ENCODE data around the gene TMEM145. TPM values are rescaled to one million over a fixed set of nuclear protein-coding genes. Genes with fewer than 3 reads are reported as not detected.
A peak's percentile ranks its signal among the peaks of the same experiment; 100 is the strongest.

TMEM145 gene
- total RNA-seq, 4 donors from 2014 or later = 0.87 TPM; not detected in 3

DNA sequence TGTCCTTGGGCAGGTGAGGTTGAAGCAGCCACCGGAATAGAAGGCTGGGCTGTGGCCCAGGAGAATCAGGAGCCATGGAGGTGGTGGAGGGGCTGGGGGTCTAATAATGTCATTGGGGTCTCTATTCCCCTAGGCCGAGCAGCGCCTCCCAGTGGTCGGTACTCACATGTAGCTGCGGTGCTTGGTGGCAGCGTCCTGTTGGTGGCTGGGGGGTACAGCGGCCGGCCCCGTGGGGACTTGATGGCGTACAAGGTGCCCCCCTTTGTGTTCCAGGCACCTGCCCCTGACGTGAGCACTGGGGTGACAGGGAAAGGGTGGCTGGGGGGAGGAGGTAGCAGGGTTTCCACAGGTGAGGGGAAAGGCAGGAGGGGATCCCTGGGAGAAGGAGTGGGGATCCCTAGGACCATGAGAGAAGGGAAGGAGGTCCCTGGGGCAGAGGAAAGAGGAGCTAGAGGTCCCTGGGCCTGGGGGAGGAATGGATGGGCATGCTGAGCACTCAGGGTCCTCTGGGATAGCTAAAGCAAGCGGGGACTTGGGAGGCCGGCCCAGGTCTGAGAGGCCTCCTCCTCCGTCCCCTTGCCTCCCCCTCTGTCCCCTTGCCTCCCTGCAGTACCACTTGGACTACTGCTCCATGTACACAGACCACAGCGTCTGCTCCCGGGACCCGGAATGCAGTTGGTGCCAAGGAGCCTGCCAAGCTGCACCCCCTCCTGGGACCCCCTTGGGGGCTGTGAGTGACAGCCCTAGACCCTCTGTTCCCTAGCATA is 30.4 kb downstream of the TMEM145 start:
- ATAC-seq = no peak
- no peak for TF ChIP-seq POLR2A (IDR thresholded peaks at IDR 0.05)
- TF ChIP-seq, protein P1, sequence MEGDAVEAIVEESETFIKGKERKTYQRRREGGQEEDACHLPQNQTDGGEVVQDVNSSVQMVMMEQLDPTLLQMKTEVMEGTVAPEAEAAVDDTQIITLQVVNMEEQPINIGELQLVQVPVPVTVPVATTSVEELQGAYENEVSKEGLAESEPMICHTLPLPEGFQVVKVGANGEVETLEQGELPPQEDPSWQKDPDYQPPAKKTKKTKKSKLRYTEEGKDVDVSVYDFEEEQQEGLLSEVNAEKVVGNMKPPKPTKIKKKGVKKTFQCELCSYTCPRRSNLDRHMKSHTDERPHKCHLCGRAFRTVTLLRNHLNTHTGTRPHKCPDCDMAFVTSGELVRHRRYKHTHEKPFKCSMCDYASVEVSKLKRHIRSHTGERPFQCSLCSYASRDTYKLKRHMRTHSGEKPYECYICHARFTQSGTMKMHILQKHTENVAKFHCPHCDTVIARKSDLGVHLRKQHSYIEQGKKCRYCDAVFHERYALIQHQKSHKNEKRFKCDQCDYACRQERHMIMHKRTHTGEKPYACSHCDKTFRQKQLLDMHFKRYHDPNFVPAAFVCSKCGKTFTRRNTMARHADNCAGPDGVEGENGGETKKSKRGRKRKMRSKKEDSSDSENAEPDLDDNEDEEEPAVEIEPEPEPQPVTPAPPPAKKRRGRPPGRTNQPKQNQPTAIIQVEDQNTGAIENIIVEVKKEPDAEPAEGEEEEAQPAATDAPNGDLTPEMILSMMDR (IDR thresholded peaks at IDR 0.05 in 4 of 5, conservative IDR thresholded peaks at IDR 0.05 in 1 of 5) = no peak
- in situ Hi-C loops (cut with MboI; ENCODE audit: low sequenced_read_pairs in 4 of 4) = loop anchor here in 1 of 4 donors (25.0 kb wide), 1 partner anchor 231 kb away; no protein-coding TSS in a partner anchor

DNA sequence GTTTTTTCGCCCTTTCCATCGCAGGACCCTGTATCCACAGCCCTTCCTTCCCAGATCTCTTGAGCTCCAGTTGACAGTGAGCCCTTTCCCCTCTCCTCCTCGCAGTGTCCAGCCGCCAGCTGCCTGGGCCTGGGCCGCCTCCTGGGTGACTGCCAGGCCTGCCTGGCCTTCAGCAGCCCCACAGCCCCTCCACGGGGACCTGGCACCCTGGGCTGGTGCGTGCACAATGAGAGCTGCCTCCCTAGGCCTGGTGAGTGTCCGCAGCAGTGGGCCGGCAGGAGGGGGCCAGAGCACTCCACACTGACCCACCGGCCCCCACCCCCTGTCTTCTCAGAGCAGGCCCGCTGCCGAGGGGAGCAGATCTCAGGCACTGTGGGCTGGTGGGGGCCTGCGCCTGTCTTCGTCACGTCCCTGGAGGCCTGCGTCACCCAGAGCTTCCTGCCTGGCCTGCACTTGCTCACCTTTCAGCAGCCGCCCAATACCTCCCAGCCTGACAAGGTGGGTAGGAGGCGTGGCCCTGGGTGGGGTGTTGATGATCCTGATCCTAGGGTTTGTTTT is 31.3 kb downstream of the TMEM145 start:
- Histone ChIP-seq H3K27ac (no peak overlapping the region), H3K9me3 (no peaks in the 10 kb centered on the region), H3K4me3 (no peak overlapping the region), H3K4me1 (peaks cover 0 to 7% of the 10 kb centered on the region in 2 donors), H3K27me3 (no peaks in the 10 kb centered on the region), H3K36me3 (peaks cover 0 to 46% of the 10 kb centered on the region in 2 donors)
- in situ Hi-C loops (cut with MboI; ENCODE audit: low sequenced_read_pairs in 4 of 4) (loop anchor here in 1 of 4 donors (25.0 kb wide), 1 partner anchor 232 kb away; no protein-coding TSS in a partner anchor), intact Hi-C loops (cut with DNase I; ENCODE audit: low total_unique reads) (no loop called here)
- ATAC-seq (no peak), DNase-seq (no peak)
- TF ChIP-seq POLR2A (IDR thresholded peaks at IDR 0.05) = no peak
- TF ChIP-seq, protein P1 (IDR thresholded peaks at IDR 0.05 in 4 of 5, conservative IDR thresholded peaks at IDR 0.05 in 1 of 5) = no peak

More for the DNA sequence above, 30.4 kb downstream of the TMEM145 start:
- no peak for DNase-seq
- H3K27me3 ChIP-seq = no peaks in the 10 kb centered on the region
- peaks cover 0 to 42% of the 10 kb centered on the region in 2 donors for H3K36me3 ChIP-seq
- H3K4me3 ChIP-seq = no peak overlapping the region
- intact Hi-C loops (cut with DNase I; ENCODE audit: low total_unique reads) = no loop called here
- H3K9me3 ChIP-seq = no peaks in the 10 kb centered on the region
- no peak overlapping the region for H3K27ac ChIP-seq
- peaks cover 0 to 7% of the 10 kb centered on the region in 2 donors for H3K4me1 ChIP-seq

DNA sequence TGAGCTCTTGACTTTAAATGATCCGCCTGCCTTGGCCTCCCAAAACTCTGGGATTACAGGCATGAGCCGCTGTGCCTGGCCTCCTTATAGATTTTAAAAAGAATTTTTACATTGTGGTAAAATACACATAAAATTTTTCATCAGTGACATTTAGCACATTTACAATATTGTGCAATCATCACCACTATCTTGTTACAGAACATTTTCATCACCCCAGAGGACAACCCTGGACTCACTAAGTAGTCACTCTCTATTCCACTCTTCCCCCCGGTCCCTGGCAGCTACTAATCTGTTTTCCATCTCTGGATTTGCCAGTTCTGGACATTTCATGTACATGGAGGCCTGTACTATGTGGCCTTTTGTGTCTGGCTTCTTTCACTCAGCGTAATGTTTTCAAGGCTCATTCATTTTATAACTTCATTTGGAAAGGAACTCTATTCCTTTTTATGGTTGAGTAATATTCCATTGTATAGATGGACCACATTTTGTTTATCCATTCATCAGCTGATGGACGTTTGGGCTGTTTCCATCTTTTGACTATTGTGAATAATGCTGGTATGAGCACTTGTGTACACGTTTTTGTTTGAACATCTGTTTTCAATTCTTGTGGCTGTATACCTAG is 32.2 kb downstream of the TMEM145 start:
- intact Hi-C loops (cut with DNase I; ENCODE audit: low total_unique reads) (no loop called here), in situ Hi-C loops (cut with MboI; ENCODE audit: low sequenced_read_pairs in 4 of 4) (loop anchor here in 1 of 4 donors (25.0 kb wide), 1 partner anchor 233 kb away; no protein-coding TSS in a partner anchor)
- Histone ChIP-seq H3K27ac (peak overlapping the region in 1 of 4 donors; percentile 5), H3K4me1 (peaks cover 0 to 7% of the 10 kb centered on the region in 2 donors), H3K27me3 (no peaks in the 10 kb centered on the region), H3K36me3 (peaks cover 0 to 46% of the 10 kb centered on the region in 2 donors), H3K4me3 (no peak overlapping the region), H3K9me3 (no peaks in the 10 kb centered on the region)
- no peak for TF ChIP-seq POLR2A (IDR thresholded peaks at IDR 0.05)
- TF ChIP-seq, protein P1 (IDR thresholded peaks at IDR 0.05 in 4 of 5, conservative IDR thresholded peaks at IDR 0.05 in 1 of 5) = no peak
- no peak for DNase-seq
- peak in 1 of 2 donors; percentile 72 for ATAC-seq

DNA sequence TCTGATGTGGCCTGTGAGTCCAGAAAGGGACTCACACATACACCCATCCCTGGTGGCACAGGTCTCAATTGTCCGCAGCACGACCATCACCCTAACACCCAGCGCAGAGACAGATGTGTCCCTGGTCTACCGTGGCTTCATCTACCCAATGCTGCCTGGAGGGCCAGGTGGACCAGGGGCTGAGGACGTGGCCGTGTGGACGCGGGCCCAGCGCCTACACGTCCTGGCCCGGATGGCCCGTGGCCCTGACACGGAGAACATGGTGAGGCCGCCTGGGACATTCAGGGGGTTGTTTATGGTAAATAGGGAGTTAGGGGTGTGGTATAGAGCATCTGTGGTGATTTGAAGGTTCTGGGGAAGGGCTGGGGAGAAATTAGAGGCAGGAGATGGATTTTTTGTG is 35.1 kb downstream of the TMEM145 start:
- H3K9me3 ChIP-seq = no peaks in the 10 kb centered on the region
- intact Hi-C loops (cut with DNase I; ENCODE audit: low total_unique reads) = no loop called here
- peaks cover 0 to 55% of the 10 kb centered on the region in 2 donors for H3K36me3 ChIP-seq
- peaks cover 0 to 7% of the 10 kb centered on the region in 2 donors for H3K4me1 ChIP-seq
- in situ Hi-C loops (cut with MboI; ENCODE audit: low sequenced_read_pairs in 4 of 4) = loop anchor here in 1 of 4 donors (25.0 kb wide), 1 partner anchor 236 kb away; no protein-coding TSS in a partner anchor
- no peak for ATAC-seq
- no peak for DNase-seq
- TF ChIP-seq, protein P1 (IDR thresholded peaks at IDR 0.05 in 4 of 5, conservative IDR thresholded peaks at IDR 0.05 in 1 of 5) = no peak
- TF ChIP-seq POLR2A (IDR thresholded peaks at IDR 0.05) = no peak
- H3K4me3 ChIP-seq = no peak overlapping the region
- no peak overlapping the region for H3K27ac ChIP-seq
- no peaks in the 10 kb centered on the region for H3K27me3 ChIP-seq
